Measurements from ENCODE around the gene SMIM27. TPM values are rescaled to one million over a fixed set of nuclear protein-coding genes. Genes with fewer than 3 reads are reported as not detected.

Gene SMIM27
- total and polyA plus RNA-seq, 9 of the 15 experiments (the other 6 are each of a cell fraction or from before 2014, with no cell fraction given), result 2.9 to 16.1 (median 7.9) TPM

- TF ChIP-seq ELF2 (CRISPR knock-in tag; IDR thresholded peaks at IDR 0.05) (no peak), PML (IDR thresholded peaks at IDR 0.05; ENCODE audit: low read length) (peak; percentile 21; the same call in 1 of the 2 replicates), TAF1 (IDR thresholded peaks at IDR 0.05; ENCODE audit: control insufficient read depth, extremely low read depth, insufficient read depth, low read length, severe bottlenecking) (peak; percentile 60), NR1H2 (CRISPR knock-in tag; IDR thresholded peaks at IDR 0.05) (no peak), ZNF584 (CRISPR knock-in tag; IDR thresholded peaks at IDR 0.05; ENCODE audit: low read depth) (no peak), POLR2AphosphoS2 (IDR thresholded peaks at IDR 0.05; ENCODE audit: low read length) (no peak), RBM14 (IDR thresholded peaks at IDR 0.05; ENCODE audit: borderline replicate concordance, insufficient read depth, low read depth, low read length) (no peak), ADNP (tag; IDR thresholded peaks at IDR 0.05) (no peak), TBP (optimal IDR thresholded peaks at IDR 0.05; ENCODE audit: low read depth, low read length) (peak; percentile 67), BCL6 (CRISPR knock-in tag; IDR thresholded peaks at IDR 0.05) (no peak), KAT2B (IDR thresholded peaks at IDR 0.05; ENCODE audit: low read depth, low read length) (no peak), NEUROD1 (IDR thresholded peaks at IDR 0.05; ENCODE audit: borderline replicate concordance, low read depth, low read length, partially characterized antibody) (no peak), GABPB2 (CRISPR knock-in tag; conservative IDR thresholded peaks at IDR 0.05) (no peak), CC2D1A (IDR thresholded peaks at IDR 0.05) (no peak), RHOXF2B (CRISPR knock-in tag; conservative IDR thresholded peaks at IDR 0.05) (no peak), MIER1 (IDR thresholded peaks at IDR 0.05; ENCODE audit: low read depth) (no peak), BRD9 (IDR thresholded peaks at IDR 0.05; ENCODE audit: low read depth, partially characterized antibody) (no peak), ATF2 (CRISPR knock-in tag; IDR thresholded peaks at IDR 0.05) (no peak)
- TF ChIP-seq, protein P1, sequence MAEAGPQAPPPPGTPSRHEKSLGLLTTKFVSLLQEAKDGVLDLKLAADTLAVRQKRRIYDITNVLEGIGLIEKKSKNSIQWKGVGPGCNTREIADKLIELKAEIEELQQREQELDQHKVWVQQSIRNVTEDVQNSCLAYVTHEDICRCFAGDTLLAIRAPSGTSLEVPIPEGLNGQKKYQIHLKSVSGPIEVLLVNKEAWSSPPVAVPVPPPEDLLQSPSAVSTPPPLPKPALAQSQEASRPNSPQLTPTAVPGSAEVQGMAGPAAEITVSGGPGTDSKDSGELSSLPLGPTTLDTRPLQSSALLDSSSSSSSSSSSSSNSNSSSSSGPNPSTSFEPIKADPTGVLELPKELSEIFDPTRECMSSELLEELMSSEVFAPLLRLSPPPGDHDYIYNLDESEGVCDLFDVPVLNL (CRISPR knock-in tag; IDR thresholded peaks at IDR 0.05; ENCODE audit: low read depth), result no peak
- TF ChIP-seq, protein P2, sequence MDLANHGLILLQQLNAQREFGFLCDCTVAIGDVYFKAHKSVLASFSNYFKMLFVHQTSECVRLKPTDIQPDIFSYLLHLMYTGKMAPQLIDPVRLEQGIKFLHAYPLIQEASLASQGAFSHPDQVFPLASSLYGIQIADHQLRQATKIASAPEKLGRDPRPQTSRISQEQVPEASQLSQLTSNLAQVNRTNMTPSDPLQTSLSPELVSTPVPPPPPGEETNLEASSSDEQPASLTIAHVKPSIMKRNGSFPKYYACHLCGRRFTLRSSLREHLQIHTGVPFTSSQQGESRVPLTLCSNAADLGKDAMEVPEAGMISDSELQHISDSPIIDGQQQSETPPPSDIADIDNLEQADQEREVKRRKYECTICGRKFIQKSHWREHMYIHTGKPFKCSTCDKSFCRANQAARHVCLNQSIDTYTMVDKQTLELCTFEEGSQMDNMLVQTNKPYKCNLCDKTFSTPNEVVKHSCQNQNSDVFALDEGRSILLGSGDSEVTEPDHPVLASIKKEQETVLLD (IDR thresholded peaks at IDR 0.05), result no peak
- TF ChIP-seq, protein P3, sequence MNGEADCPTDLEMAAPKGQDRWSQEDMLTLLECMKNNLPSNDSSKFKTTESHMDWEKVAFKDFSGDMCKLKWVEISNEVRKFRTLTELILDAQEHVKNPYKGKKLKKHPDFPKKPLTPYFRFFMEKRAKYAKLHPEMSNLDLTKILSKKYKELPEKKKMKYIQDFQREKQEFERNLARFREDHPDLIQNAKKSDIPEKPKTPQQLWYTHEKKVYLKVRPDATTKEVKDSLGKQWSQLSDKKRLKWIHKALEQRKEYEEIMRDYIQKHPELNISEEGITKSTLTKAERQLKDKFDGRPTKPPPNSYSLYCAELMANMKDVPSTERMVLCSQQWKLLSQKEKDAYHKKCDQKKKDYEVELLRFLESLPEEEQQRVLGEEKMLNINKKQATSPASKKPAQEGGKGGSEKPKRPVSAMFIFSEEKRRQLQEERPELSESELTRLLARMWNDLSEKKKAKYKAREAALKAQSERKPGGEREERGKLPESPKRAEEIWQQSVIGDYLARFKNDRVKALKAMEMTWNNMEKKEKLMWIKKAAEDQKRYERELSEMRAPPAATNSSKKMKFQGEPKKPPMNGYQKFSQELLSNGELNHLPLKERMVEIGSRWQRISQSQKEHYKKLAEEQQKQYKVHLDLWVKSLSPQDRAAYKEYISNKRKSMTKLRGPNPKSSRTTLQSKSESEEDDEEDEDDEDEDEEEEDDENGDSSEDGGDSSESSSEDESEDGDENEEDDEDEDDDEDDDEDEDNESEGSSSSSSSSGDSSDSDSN (IDR thresholded peaks at IDR 0.05; ENCODE audit: borderline replicate concordance in 1 of 2, low read depth in 2 of 2, low read length in 2 of 2), result no peak
- TF ChIP-seq, protein P4, sequence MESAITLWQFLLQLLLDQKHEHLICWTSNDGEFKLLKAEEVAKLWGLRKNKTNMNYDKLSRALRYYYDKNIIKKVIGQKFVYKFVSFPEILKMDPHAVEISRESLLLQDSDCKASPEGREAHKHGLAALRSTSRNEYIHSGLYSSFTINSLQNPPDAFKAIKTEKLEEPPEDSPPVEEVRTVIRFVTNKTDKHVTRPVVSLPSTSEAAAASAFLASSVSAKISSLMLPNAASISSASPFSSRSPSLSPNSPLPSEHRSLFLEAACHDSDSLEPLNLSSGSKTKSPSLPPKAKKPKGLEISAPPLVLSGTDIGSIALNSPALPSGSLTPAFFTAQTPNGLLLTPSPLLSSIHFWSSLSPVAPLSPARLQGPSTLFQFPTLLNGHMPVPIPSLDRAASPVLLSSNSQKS (CRISPR knock-in tag; IDR thresholded peaks at IDR 0.05), result no peak
Observed at GRCh38 chr9:32572900-32573523, 20.9 kb downstream of the SMIM27 start, which contains the start of gene NDUFB6 (continued).
